T-helper 2 cell (primary cell): Measurements from ENCODE around the gene SLC24A3.

Source experiments
- DNase-seq, 5 experiments: peaks; one replicate each; pipeline versions ENCODE4 v3.0.0 to v3.0.0-alpha.2; 2012 to 2022

SLC24A3 gene

GRCh38 chr20:19348582-19348981 is 136.1 kb downstream of the SLC24A3 start:
- no peak for DNase-seq

GRCh38 chr20:19349879-19350278 is 137.4 kb downstream of the SLC24A3 start:
- DNase-seq = no peak

- no peak for DNase-seq
These were observed 139.1 kb downstream of the SLC24A3 start for GRCh38 chr20:19351542-19351941.

- no peak for DNase-seq
These were observed 142.5 kb downstream of the SLC24A3 start for GRCh38 chr20:19354950-19355349.

GRCh38 chr20:19361790-19362189 is 149.3 kb downstream of the SLC24A3 start:
- DNase-seq = no peak

- no peak for DNase-seq
These were observed 151.0 kb downstream of the SLC24A3 start for GRCh38 chr20:19363476-19363875.

GRCh38 chr20:19367591-19367990 is 155.1 kb downstream of the SLC24A3 start:
- DNase-seq = no peak

GRCh38 chr20:19368351-19368750 is 155.9 kb downstream of the SLC24A3 start:
- no peak for DNase-seq

- no peak for DNase-seq
These were observed 157.9 kb downstream of the SLC24A3 start for GRCh38 chr20:19370076-19371075.

GRCh38 chr20:19371112-19371511 is 158.7 kb downstream of the SLC24A3 start:
- no peak for DNase-seq

GRCh38 chr20:19374216-19374615 is 161.8 kb downstream of the SLC24A3 start:
- no peak for DNase-seq

GRCh38 chr20:19375395-19375794 is 163.0 kb downstream of the SLC24A3 start:
- DNase-seq = no peak

GRCh38 chr20:19375801-19376200 is 163.4 kb downstream of the SLC24A3 start:
- no peak for DNase-seq

GRCh38 chr20:19376451-19377229 is 164.2 kb downstream of the SLC24A3 start:
- DNase-seq = no peak

GRCh38 chr20:19378058-19378457 is 165.6 kb downstream of the SLC24A3 start:
- DNase-seq = no peak

- no peak for DNase-seq
These were observed 167.8 kb downstream of the SLC24A3 start for GRCh38 chr20:19380211-19380610.

GRCh38 chr20:19381947-19382346 is 169.5 kb downstream of the SLC24A3 start:
- DNase-seq = no peak

- DNase-seq = no peak
These were observed 170.2 kb downstream of the SLC24A3 start for GRCh38 chr20:19382386-19383340.

- DNase-seq = no peak
These were observed 172.5 kb downstream of the SLC24A3 start for GRCh38 chr20:19384940-19385339.

GRCh38 chr20:19387251-19387650 is 174.8 kb downstream of the SLC24A3 start:
- DNase-seq = no peak

- no peak for DNase-seq
These were observed 180.1 kb downstream of the SLC24A3 start for GRCh38 chr20:19392344-19393130.
